ENCODE results near the gene FHIP1B.

- TF ChIP-seq CTCF (IDR thresholded peaks at IDR 0.05) (no peak), POLR2A (IDR thresholded peaks at IDR 0.05) (no peak), POLR2AphosphoS5 (IDR thresholded peaks at IDR 0.05) (no peak), EP300 (IDR thresholded peaks at IDR 0.05) (no peak)
Observed at GRCh38 chr11:6240781-6241180, 6.3 kb upstream of the FHIP1B start.
